GM12891 (cell line): ENCODE measurements around the gene SCD5.

Source experiments
- POLR2AphosphoS5 ChIP-seq: IDR thresholded peaks from 2 replicates; pipeline ENCODE4 v1.6.1; 2011; ENCODE audit warnings: low read depth, low read length, control low read depth
- TAF1 ChIP-seq: IDR thresholded peaks from 2 replicates; pipeline ENCODE4 v1.6.1; 2011; ENCODE audit warnings: low read depth, low read length, control low read depth

DNA sequence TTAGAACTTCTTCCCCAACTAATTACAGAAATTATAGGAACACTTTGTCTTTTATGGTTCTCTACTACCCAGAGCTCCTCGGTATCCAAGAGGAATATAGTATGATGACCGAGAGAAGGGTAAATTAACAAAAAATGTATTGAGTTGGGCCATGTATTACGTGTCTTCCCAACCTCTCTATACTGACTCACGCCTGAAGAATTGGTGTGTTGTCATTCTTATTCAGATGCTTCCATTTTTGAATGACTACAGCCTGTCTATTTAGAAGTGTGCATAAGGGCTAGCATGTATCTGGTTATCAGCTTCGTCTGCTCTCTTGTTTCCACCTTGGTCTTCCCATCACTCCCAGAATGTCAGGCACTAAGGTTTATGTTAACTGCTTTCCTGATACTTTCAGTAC lies 24.5 kb upstream of the SCD5 start:
- TF ChIP-seq TAF1 (no peak), POLR2AphosphoS5 (no peak)
